H1 (cell line): Measurements from ENCODE around the gene ZNF221. TPM values are rescaled to one million over a fixed set of nuclear protein-coding genes. Genes with fewer than 3 reads are reported as not detected.

Experiments
- CTCF ChIA-PET: fragments of 300-600 bp; sonication (Branson Sonifier 250); formaldehyde crosslinking; loops from one replicate; lab custom pipeline; 2021; ENCODE audit not compliant: partially characterized antibody; lab: Charles Lee
- POLR2A ChIA-PET: fragments of 300-600 bp; sonication (Branson Sonifier 250); formaldehyde crosslinking; loops from one replicate; lab custom pipeline; 2021; ENCODE audit warnings: inconsistent platforms; ENCODE audit not compliant: partially characterized antibody; lab: Charles Lee
- DNase-seq, 2 experiments: peaks; one replicate each; pipeline versions ENCODE4 v3.0.0 to v3.0.0-alpha.2; 2010 to 2022; ENCODE audit warnings: low spot score in 2 of 2, low read depth in 1 of 2, mixed read lengths in 1 of 2
- FAIRE-seq: peaks from 2 replicates; lab custom pipeline; 2011; peaks lifted over from hg19 to GRCh38; lab: Jason Lieb, UNC
- H2AFZ ChIP-seq: 2 replicates; pipeline ENCODE4 v1.8.1; 2012; ENCODE audit warnings: low read length, inconsistent platforms
- H2AK5ac ChIP-seq: 2 replicates; pipeline ENCODE4 v1.6.1; 2013; ENCODE audit warnings: low read depth, low read length
- H2BK120ac ChIP-seq: replicated peaks from 2 replicates; pipeline ENCODE3; 2013; ENCODE audit warnings: low read depth, low read length, inconsistent platforms
- H2BK12ac ChIP-seq: 2 replicates; pipeline ENCODE4 v1.6.1; 2013; ENCODE audit warnings: low read depth, low read length
- H2BK15ac ChIP-seq: 2 replicates; pipeline ENCODE4 v1.6.1; 2013; ENCODE audit warnings: low read length
- H2BK20ac ChIP-seq: 2 replicates; pipeline ENCODE4 v1.6.1; 2013; ENCODE audit warnings: low read length
- H2BK5ac ChIP-seq: 2 replicates; pipeline ENCODE4 v1.6.1; 2013; ENCODE audit warnings: low read depth, low read length
- H3K14ac ChIP-seq: 2 replicates; pipeline ENCODE4 v1.6.1; 2013; ENCODE audit warnings: inconsistent platforms; ENCODE audit not compliant: insufficient read length
- H3K18ac ChIP-seq: 2 replicates; pipeline ENCODE4 v1.6.1; 2013; ENCODE audit warnings: low read length; ENCODE audit errors: extremely low read depth
- H3K23ac ChIP-seq: 2 replicates; pipeline ENCODE4 v1.6.1; 2013; ENCODE audit warnings: inconsistent platforms; ENCODE audit not compliant: insufficient read length
- H3K23me2 ChIP-seq: 2 replicates; pipeline ENCODE4 v1.6.1; 2013; ENCODE audit warnings: low read depth, low read length
- H3K27ac ChIP-seq: 2 replicates; pipeline ENCODE4 v1.6.1; 2011; ENCODE audit warnings: low read depth, low read length, inconsistent platforms
- H3K27me3 ChIP-seq, 4 experiments: replicated peaks in 1 of 4; 1 replicate in 1 of 4; 2 replicates in 3 of 4; pipeline versions ENCODE4 v1.6.1 to v1.8.1; 2011 to 2013; ENCODE audit warnings: low read length in 3 of 4, mild to moderate bottlenecking in 3 of 4, inconsistent platforms in 2 of 4, mixed read lengths in 2 of 4, moderate library complexity in 1 of 4; ENCODE audit not compliant: control insufficient read depth in 3 of 4, insufficient read depth in 3 of 4; ENCODE audit errors: extremely low read depth in 1 of 4
- H3K36me3 ChIP-seq, 4 experiments: 2 replicates each; pipeline versions ENCODE4 v1.6.1 to v1.8.1; 2011 to 2013; ENCODE audit warnings: mild to moderate bottlenecking in 4 of 4, low read length in 3 of 4, moderate library complexity in 2 of 4, control low read depth in 1 of 4, inconsistent platforms in 1 of 4; ENCODE audit not compliant: insufficient read depth in 4 of 4, control insufficient read depth in 2 of 4
- H3K4ac ChIP-seq: replicated peaks from 2 replicates; pipeline ENCODE3; 2013; ENCODE audit warnings: low read length, low read depth, mixed read lengths, inconsistent platforms; ENCODE audit not compliant: insufficient read length
- H3K4me1 ChIP-seq, 4 experiments: replicated peaks in 1 of 4; 1 replicate in 1 of 4; 2 replicates in 3 of 4; pipeline versions ENCODE4 v1.6.1 to v1.8.1; 2011 to 2013; ENCODE audit warnings: low read length in 3 of 4, inconsistent platforms in 2 of 4, mixed read lengths in 1 of 4; ENCODE audit not compliant: insufficient read depth in 4 of 4, control insufficient read depth in 3 of 4
- H3K4me2 ChIP-seq, 2 experiments: 2 replicates each; pipeline versions ENCODE4 v1.6.1 to v1.8.1; 2011 to 2013; ENCODE audit warnings: low read depth in 2 of 2, low read length in 2 of 2, control low read depth in 1 of 2, inconsistent platforms in 1 of 2, mild to moderate bottlenecking in 1 of 2; ENCODE audit not compliant: insufficient read depth in 1 of 2
- H3K4me3 ChIP-seq, 4 experiments: fragments of 200-600, 300-600 bp in 1 of 4; sonication (generic), shearing (Covaris generic), sonication (Bioruptor Twin) in 1 of 4; 2 replicates each; pipeline versions ENCODE4 v1.5.1 to v1.8.1; 2011 to 2016; ENCODE audit warnings: low read length in 4 of 4, low read depth in 3 of 4, control low read depth in 2 of 4, inconsistent platforms in 2 of 4, mild to moderate bottlenecking in 2 of 4, mixed read lengths in 1 of 4, moderate library complexity in 1 of 4; ENCODE audit not compliant: insufficient read depth in 2 of 4; ENCODE audit errors: extremely low read depth in 1 of 4
- H3K56ac ChIP-seq: replicated peaks from 2 replicates; pipeline ENCODE3; 2013; ENCODE audit warnings: low read depth, mild to moderate bottlenecking, mixed read lengths, low read length, inconsistent platforms; ENCODE audit not compliant: insufficient read length
- H3K79me1 ChIP-seq: 2 replicates; pipeline ENCODE4 v1.6.1; 2013; ENCODE audit warnings: low read depth, low read length, control low read depth
- H3K79me2 ChIP-seq, 2 experiments: 2 replicates each; pipeline versions ENCODE4 v1.6.1 to v1.8.1; 2012 to 2013; ENCODE audit warnings: low read length in 2 of 2, mild to moderate bottlenecking in 2 of 2, inconsistent platforms in 1 of 2; ENCODE audit not compliant: insufficient read depth in 2 of 2, control insufficient read depth in 1 of 2
- H3K9ac ChIP-seq, 4 experiments: replicated peaks in 1 of 4; 1 replicate in 1 of 4; 2 replicates in 3 of 4; pipeline versions ENCODE4 v1.6.1 to v1.8.1; 2011 to 2013; ENCODE audit warnings: low read depth in 3 of 4, low read length in 3 of 4, control low read depth in 2 of 4, mild to moderate bottlenecking in 2 of 4, moderate library complexity in 2 of 4, inconsistent platforms in 1 of 4; ENCODE audit errors: extremely low read depth in 1 of 4
- H3K9me3 ChIP-seq, 2 experiments: 2 replicates each; pipeline versions ENCODE4 v1.6.1 to v1.8.1; 2012 to 2013; ENCODE audit warnings: mild to moderate bottlenecking in 2 of 2, moderate library complexity in 2 of 2, control low read depth in 1 of 2, inconsistent platforms in 1 of 2, low read depth in 1 of 2, low read length in 1 of 2, mixed read lengths in 1 of 2; ENCODE audit not compliant: insufficient read depth in 2 of 2
- H4K20me1 ChIP-seq, 2 experiments: replicated peaks in 1 of 2; 2 replicates each; pipeline versions ENCODE3 to v1.8.1; 2011 to 2013; ENCODE audit warnings: inconsistent platforms in 2 of 2, low read length in 2 of 2, mild to moderate bottlenecking in 1 of 2; ENCODE audit not compliant: insufficient read depth in 2 of 2, control insufficient read depth in 1 of 2
- H4K5ac ChIP-seq: 2 replicates; pipeline ENCODE4 v1.6.1; 2013; ENCODE audit warnings: low read length, low read depth, mixed read lengths, inconsistent platforms; ENCODE audit not compliant: insufficient read length
- H4K8ac ChIP-seq: 2 replicates; pipeline ENCODE4 v1.8.0; 2013; ENCODE audit warnings: mild to moderate bottlenecking, moderate library complexity, low read length, inconsistent platforms; ENCODE audit not compliant: insufficient read depth; ENCODE audit errors: extremely low read depth
- H4K91ac ChIP-seq: replicated peaks from 2 replicates; pipeline ENCODE3; 2013; ENCODE audit warnings: low read length, mixed read lengths, inconsistent platforms; ENCODE audit not compliant: insufficient read length
- ATF3 ChIP-seq: IDR thresholded peaks from 2 replicates; pipeline ENCODE4 v1.6.1; 2011; ENCODE audit warnings: low read depth, mild to moderate bottlenecking, low read length; ENCODE audit not compliant: insufficient read depth
- CHD1 ChIP-seq: IDR thresholded peaks from 2 replicates; pipeline ENCODE4 v1.6.1; 2012; ENCODE audit warnings: low read depth, low read length, improper control_type of control experiment
- GTF2F1 ChIP-seq: IDR thresholded peaks from 2 replicates; pipeline ENCODE4 v1.6.1; 2012; ENCODE audit warnings: low read depth, low read length, improper control_type of control experiment, borderline replicate concordance
- JUND ChIP-seq: IDR thresholded peaks from 2 replicates; pipeline ENCODE4 v1.6.1; 2011; ENCODE audit warnings: mild to moderate bottlenecking, improper control_type of control experiment, low read length
- MAX ChIP-seq: IDR thresholded peaks from 2 replicates; pipeline ENCODE4 v1.6.1; 2012; ENCODE audit warnings: inconsistent platforms
- POLR2A ChIP-seq, 2 experiments: IDR thresholded peaks; 1 replicate in 1 of 2; 2 replicates in 1 of 2; pipeline ENCODE4 v1.6.1; 2011; ENCODE audit warnings: low read depth in 2 of 2, low read length in 2 of 2, mild to moderate bottlenecking in 2 of 2; ENCODE audit errors: control extremely low read depth in 1 of 2
- SIN3A ChIP-seq, 2 experiments: IDR thresholded peaks in 1 of 2; conservative IDR thresholded peaks in 1 of 2; 2 replicates each; pipeline ENCODE4 v1.6.1; 2011 to 2012; ENCODE audit warnings: low read length in 2 of 2, improper control_type of control experiment in 1 of 2, low read depth in 1 of 2, mild to moderate bottlenecking in 1 of 2
- SIX5 ChIP-seq: IDR thresholded peaks from 2 replicates; pipeline ENCODE4 v1.6.1; 2011; ENCODE audit warnings: mild to moderate bottlenecking, low read depth, low read length
- SP4 ChIP-seq: IDR thresholded peaks from 2 replicates; pipeline ENCODE4 v1.6.1; 2012; ENCODE audit warnings: low read length, inconsistent platforms
- TAF7 ChIP-seq: optimal IDR thresholded peaks from 2 replicates; pipeline ENCODE3; 2011; ENCODE audit warnings: low read depth, mild to moderate bottlenecking, inconsistent platforms, low read length, moderate library complexity, borderline replicate concordance
- WGBS, 2 experiments: shearing (Covaris generic) in 1 of 2; methylation state at CpG; one replicate each; pipeline versions ENCODE4 v1.1.6 to v1.1.7; 2013 to 2015; ENCODE audit warnings: low lambda C conversion rate in 2 of 2, mixed read lengths in 2 of 2, inconsistent platforms in 1 of 2, low coverage in 1 of 2, missing lambda C conversion rate in 1 of 2; ENCODE audit not compliant: insufficient replicate concordance in 2 of 2, insufficient coverage in 1 of 2, insufficient read length in 1 of 2; ENCODE audit errors: extremely low coverage in 1 of 2, missing lambda C conversion rate in 1 of 2; 5-methylcytosine and 5-hydroxymethylcytosine counted together
- polyA plus RNA-seq, 7 experiments: library from polyadenylated mRNA; depleted of rRNA in 3 of 7; stranded (reverse) in 5 of 7; unstranded in 2 of 7; fragments of >200 nt in 5 of 7; fragments of 200-250 nt in 2 of 7; gene quantifications; 1 replicate in 5 of 7; 2 replicates in 1 of 7; 4 replicates in 1 of 7; pipeline versions ENCODE4 v1.2.1 to v1.2.3, GENCODE V29; 2011 to 2013; ENCODE audit warnings: missing spikeins in 2 of 7, mixed read lengths in 2 of 7
- total RNA-seq: library from RNA; stranded (reverse); fragmentation: NEBNext Ultra II Directional; extraction: Animal tissue kit (Norgen Biotek cat#: 25700); gene quantifications from 2 replicates; pipeline ENCODE4 v1.2.1, GENCODE V29; 2021

Gene ZNF221
- total and polyA plus RNA-seq, 2 of the 8 experiments (the other 6 are each of a cell fraction or from before 2014, with no cell fraction given): 0.50 to 8.4 TPM

GRCh38 chr19:43908659-43909058, 42.4 kb upstream of the ZNF221 start:
- CTCF ChIA-PET: no interaction called here
- Histone ChIP-seq H3K4me1 (no peaks in the 10 kb centered on the region), H3K27ac (no peak overlapping the region), H2AFZ (no peak overlapping the region), H3K23ac (no peak overlapping the region), H2BK5ac (no peak overlapping the region), H3K14ac (no peak overlapping the region), H4K91ac (no peak overlapping the region), H2AK5ac (no peak overlapping the region), H4K8ac (no peak overlapping the region), H4K5ac (no peak overlapping the region), H3K4me3 (no peak overlapping the region), H3K27me3 (no peaks in the 10 kb centered on the region; a peak in 1 of 7 replicates), H3K4me2 (no peak overlapping the region), H3K79me2 (no peaks in the 10 kb centered on the region), H2BK20ac (no peak overlapping the region), H3K79me1 (no peaks in the 10 kb centered on the region), H2BK120ac (no peak overlapping the region), H2BK12ac (no peak overlapping the region), H3K18ac (no peak overlapping the region), H3K9ac (no peak overlapping the region), H3K23me2 (no peaks in the 10 kb centered on the region), H2BK15ac (no peak overlapping the region), H3K36me3 (peaks cover 3 to 23% (median 9%) of the 10 kb centered on the region in 4 experiments; a peak in 6 of 8 replicates), H3K4ac (no peak overlapping the region), H3K9me3 (peaks cover 45 to 46% of the 10 kb centered on the region in 2 experiments), H3K56ac (no peak overlapping the region), H4K20me1 (no peaks in the 10 kb centered on the region)
- FAIRE-seq (no peak), DNase-seq (no peak)
- POLR2A ChIA-PET: no interaction called here
- WGBS, 2 experiments: 94% methylated on average over 1 of the region's 1 CpG; no CpG with 5 or more reads in 1 of the 2 experiments
- no peak for TF ChIP-seq JUND
- TF ChIP-seq SIX5: no peak
- TF ChIP-seq GTF2F1: no peak
- no peak for TF ChIP-seq MAX
- TF ChIP-seq POLR2A (IDR thresholded peaks at IDR 0.05; ENCODE audit: control extremely low read depth in 1 of 2, low read depth in 2 of 2, low read length in 2 of 2): no peak
- TF ChIP-seq ATF3: no peak
- no peak for TF ChIP-seq TAF7
- TF ChIP-seq SP4: no peak
- TF ChIP-seq CHD1: no peak
- TF ChIP-seq SIN3A (conservative IDR thresholded peaks at IDR 0.05 in 1 of 2, IDR thresholded peaks at IDR 0.05 in 1 of 2; ENCODE audit: low read depth in 1 of 2, low read length in 2 of 2): no peak
